NCI-H1436 treated with DMSO at 0.1 percent for 48 hours (cell line): Measurements from ENCODE around the gene ZNF678.
"Not testable (repeated sequence)": the region's sequence is repeated elsewhere in the genome, so short reads cannot be mapped to it uniquely, and the experiment has no call there.

Experiments
- DNase-seq: peaks from one replicate; lab custom pipeline; 2025; lab: John Stamatoyannopoulos, UW

ZNF678 gene

GRCh38 chr1:227604446-227604845 is 41.1 kb downstream of the ZNF678 start:
- no peak for DNase-seq

- DNase-seq: not testable (repeated sequence)
Measured at GRCh38 chr1:227606271-227606670, 42.9 kb downstream of the ZNF678 start.

- no peak for DNase-seq
Measured at GRCh38 chr1:227607336-227607898, 44.1 kb downstream of the ZNF678 start.

- DNase-seq: no peak
Measured at GRCh38 chr1:227612658-227613057, 49.3 kb downstream of the ZNF678 start.

- DNase-seq: no peak
Measured at GRCh38 chr1:227613526-227613925, 50.2 kb downstream of the ZNF678 start.

DNA sequence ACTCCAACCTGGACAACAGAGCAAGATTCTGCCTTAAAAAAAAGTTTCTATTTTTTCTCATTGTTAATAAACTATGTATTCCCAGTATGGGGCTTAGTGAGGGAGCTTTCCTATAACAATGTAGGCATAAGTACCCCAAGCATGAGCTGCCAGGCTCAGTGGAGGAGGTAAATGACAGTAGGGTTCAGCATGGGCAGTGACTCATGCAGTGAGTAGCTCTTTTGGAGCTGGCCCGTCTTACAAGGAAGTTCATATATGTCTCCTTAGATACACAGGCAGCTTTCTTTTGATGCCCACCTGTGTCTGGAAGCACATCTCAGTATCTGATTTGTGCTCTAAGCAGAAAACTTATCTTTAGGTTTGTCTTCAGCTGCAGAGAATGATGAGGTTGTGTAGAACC is 57.9 kb downstream of the ZNF678 start:
- DNase-seq: no peak

DNA sequence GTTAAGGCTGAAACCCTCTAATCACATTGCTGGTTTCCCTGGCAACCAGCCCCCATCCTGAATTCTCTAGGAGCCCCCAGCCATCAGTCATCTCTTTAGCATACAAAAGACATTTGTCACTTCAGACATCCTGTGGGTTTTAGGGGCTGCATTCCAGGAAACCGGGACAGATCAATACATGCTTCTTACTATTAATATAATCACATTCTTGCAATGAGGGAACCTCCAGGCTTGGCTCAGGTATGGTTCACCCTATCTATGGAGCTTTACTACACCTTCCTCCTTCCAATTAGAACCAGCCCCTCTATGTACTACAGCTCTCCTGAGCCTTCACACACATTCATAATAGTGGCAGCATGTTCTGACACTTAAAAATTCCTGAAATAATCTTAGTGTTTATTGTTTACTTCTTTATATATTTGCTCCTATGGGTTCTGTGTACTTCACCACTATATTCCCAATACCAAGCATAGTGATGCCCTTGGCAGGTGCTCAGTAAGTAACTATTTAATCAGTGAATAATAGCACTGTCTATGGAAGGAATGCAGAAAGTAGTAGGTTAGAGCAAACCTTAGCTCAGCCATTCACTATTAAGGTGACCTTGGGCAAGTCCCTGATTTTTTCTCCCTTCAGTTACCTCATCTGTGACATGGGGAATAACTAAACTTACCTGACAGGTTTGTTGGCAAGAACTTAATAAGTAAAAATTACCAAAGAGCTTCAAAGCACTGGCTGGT is 59.6 kb downstream of the ZNF678 start:
- DNase-seq: no peak

DNA sequence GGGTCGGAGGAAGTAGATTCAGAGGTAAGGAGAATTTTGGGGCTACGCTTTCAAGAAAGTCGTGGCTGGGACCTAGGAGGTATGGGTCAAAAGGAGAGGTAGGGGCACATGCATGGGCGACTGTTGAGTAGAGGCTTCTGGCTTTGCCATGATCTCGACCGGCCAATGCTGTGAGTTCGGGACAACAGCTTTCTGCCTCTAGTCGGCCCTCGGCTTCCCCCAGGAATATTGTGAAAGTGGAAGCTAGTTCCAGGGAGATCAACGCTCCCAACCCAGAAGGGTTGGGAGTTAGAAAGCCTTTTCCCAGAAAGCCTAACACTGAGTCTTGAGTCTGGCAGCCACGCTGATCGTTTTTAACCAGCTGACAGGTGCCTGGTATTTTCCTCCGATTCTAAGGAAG is 69.0 kb downstream of the ZNF678 start:
- DNase-seq: no peak

DNA sequence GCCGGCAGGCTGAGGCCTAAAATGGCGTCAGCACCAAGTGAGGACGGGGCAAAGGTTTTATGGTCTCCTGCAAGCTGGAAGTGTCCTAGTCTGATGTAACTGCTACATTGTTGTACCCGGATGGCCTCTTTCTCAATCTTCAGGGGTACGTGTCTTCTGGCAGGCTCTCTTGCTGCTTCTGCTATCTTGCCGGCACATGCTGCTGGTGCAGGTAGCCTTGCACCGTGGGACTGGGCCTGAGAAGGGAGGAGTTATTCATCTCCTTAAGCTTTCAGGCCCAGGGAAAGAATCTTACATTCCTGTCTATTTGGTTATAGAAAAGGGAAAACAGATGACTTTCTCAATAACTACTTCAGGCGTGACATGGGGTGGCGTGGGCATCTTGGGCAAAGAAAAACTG is 72.2 kb downstream of the ZNF678 start:
- DNase-seq: no peak

DNA sequence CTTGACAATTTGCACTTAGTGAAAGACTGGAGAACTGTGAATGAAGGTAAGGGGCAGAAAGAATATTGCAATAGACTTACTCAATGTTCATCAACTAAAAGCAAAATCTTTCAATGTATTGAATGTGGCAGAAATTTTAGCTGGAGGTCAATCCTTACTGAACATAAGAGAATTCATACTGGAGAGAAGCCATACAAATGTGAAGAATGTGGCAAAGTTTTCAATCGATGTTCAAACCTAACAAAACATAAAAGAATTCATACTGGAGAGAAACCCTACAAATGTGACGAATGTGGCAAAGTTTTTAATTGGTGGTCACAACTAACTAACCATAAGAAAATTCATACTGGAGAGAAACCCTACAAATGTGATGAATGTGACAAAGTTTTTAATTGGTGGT is 91.1 kb downstream of the ZNF678 start:
- no peak for DNase-seq

- DNase-seq: no peak
Measured at GRCh38 chr1:227654858-227655752, 91.7 kb downstream of the ZNF678 start.

GRCh38 chr1:227661495-227661894 is 98.1 kb downstream of the ZNF678 start:
- DNase-seq: no peak

GRCh38 chr1:227662933-227663332 is 99.6 kb downstream of the ZNF678 start:
- DNase-seq: no peak

- DNase-seq: no peak
Measured at GRCh38 chr1:227666286-227666685, 102.9 kb downstream of the ZNF678 start.

- DNase-seq: no peak
Measured at GRCh38 chr1:227673441-227673840, 110.1 kb downstream of the ZNF678 start.

DNA sequence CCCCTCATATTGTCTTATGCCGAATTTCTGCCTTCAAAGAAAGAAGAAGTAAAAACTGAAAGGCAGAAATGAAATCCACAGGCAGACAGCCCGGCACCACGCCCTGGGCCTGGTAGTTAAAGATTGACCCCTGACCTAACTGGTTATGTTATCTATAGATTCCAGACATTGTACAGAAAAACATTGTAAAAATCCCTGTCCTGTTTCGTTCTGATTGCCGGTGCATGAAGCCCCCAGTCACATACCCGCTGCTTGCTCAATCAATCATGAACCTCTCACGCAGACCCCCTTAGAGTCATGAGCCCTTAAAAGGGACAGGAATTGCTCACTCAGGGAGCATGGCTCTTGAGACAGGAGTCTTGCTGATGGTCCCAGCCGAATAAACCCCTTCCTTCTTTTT is 122.5 kb downstream of the ZNF678 start:
- no peak for DNase-seq

DNA sequence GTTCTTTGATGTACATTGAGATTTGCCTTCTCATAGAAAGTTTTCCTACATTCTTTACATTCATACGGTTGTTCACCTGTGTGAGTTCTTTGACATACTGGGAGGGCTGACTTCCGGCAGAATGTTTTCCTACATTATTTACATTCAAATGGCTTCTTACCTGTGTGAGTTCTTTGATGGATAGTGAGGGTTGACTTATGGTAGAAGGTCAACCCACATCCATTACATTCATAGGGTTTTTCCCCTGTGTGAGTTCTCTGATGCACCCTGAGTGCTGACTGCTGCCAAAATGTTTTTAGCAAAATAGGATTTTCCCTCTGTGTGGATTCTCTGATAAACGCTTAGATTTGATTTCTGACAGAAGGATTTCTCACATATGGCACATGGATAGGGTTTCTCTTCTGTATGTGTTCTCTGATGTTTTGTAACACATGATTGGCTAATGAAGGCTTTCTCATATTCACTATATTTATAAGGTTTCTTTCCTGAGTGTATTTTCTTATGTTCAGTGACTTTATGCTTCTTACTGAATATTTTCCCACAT is 134.0 kb downstream of the ZNF678 start:
- DNase-seq: no peak

DNA sequence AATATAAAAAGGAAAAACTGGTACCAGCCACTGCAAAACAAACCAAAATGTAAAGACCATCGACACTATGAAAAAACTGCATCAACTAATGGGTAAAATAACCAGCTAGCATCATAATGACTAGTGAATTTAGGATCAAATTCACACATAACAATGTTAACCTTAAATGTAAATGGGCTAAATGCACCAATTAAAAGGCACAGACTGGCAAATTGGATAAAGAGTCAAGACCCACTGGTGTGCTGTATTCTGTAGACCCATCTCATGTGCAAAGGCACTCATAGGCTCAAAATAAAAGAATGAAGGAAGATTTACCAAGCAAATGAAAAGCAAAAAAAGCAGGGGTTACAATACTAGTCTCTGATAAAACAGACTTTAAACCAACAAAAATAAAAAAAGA is 138.3 kb downstream of the ZNF678 start:
- DNase-seq: not testable (repeated sequence)

GRCh38 chr1:227707846-227708245 is 144.5 kb downstream of the ZNF678 start:
- DNase-seq: no peak

GRCh38 chr1:227709451-227709850 is 146.1 kb downstream of the ZNF678 start:
- no peak for DNase-seq

GRCh38 chr1:227710474-227710873 is 147.1 kb downstream of the ZNF678 start:
- not testable (repeated sequence) for DNase-seq

GRCh38 chr1:227712648-227713047 is 149.3 kb downstream of the ZNF678 start:
- DNase-seq: no peak

DNA sequence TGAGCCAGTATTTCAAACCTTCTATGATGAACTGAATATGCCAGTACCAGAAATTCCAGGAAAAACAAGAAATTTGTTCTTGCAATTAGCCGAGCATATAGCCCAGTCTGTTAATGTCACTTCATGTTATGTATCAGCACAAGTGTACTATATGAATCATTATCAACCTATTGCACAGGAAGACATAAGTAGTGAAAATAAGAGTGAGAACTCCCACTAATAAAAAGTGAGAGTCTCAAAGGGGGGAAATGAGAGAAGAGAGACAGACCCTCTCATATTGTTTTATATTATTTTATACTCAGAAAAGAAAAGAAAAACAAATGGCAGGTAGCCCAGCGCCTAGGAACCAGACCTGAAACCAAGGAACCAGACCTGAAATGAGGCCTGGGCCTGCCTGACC is 155.6 kb downstream of the ZNF678 start:
- DNase-seq: no peak
